GM12874 (cell line): Measurements from ENCODE around the gene KDF1.

Source experiments
- TF ChIP-seq, protein P1 (sequence below): IDR thresholded peaks from 2 replicates; pipeline ENCODE4 v1.5.1; 2011; ENCODE audit warnings: low read depth, mild to moderate bottlenecking, control low read depth, low read length, moderate library complexity; ENCODE audit not compliant: insufficient read depth

Gene KDF1

DNA sequence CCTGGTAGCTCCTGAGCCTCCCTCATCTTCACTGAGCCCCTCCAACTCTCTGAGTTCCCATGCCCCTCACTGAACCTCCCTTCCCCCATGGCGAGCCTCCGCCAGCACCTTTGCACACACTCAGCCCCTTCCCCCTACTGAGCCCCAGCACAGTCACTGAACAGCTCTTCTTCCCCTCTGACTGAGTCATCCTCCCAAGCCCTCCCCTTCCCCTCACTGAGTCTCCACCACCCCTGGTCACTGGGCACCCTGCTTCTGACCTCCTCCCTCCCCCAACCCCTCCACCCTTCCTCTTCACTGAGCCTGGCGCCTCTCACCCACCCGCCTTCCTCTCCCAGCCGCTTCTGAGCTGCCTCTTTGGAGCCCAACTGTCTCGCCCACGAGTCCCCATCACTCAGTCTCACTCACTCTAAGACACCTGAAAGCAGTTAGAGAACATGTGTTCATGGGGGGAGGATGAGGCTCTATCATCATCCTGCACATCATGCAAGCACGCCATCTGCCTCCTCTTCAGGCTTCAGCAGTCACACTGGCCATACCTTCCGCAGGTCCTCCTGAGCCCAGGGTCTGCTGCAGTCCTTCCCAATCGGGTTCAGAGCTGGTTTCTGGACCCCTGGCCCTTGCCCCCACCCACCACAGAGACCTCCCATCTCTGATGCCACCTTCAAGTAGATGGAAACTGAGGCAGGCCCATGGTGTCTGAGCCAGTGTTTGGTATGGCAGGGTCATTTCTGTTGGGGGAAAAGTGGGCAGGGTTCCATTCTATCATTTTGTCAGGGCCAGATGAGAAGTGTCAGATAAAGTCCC lies 31.2 kb upstream of the KDF1 start:
- TF ChIP-seq, protein P1, sequence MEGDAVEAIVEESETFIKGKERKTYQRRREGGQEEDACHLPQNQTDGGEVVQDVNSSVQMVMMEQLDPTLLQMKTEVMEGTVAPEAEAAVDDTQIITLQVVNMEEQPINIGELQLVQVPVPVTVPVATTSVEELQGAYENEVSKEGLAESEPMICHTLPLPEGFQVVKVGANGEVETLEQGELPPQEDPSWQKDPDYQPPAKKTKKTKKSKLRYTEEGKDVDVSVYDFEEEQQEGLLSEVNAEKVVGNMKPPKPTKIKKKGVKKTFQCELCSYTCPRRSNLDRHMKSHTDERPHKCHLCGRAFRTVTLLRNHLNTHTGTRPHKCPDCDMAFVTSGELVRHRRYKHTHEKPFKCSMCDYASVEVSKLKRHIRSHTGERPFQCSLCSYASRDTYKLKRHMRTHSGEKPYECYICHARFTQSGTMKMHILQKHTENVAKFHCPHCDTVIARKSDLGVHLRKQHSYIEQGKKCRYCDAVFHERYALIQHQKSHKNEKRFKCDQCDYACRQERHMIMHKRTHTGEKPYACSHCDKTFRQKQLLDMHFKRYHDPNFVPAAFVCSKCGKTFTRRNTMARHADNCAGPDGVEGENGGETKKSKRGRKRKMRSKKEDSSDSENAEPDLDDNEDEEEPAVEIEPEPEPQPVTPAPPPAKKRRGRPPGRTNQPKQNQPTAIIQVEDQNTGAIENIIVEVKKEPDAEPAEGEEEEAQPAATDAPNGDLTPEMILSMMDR, result no peak

DNA sequence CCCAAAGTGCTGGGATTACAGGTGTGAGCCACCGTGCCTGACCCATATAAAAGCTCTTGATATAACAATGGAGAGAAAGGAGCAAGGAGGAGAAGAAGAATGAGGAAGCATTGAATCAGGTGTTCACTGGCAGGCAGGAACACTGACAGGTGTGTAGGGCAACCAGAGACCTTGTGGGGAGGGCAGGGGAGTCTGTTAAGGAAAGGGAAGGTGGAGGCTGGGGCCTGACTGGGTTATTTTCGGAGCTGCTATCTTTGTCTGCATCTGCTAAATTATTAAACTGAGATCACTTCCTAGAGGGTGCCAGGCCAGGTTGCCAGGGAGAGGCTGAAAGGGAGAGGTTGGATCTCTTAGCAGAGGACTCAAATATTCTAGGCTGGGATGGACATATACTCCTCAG lies 26.4 kb upstream of the KDF1 start:
- TF ChIP-seq, protein P1, result no peak

DNA sequence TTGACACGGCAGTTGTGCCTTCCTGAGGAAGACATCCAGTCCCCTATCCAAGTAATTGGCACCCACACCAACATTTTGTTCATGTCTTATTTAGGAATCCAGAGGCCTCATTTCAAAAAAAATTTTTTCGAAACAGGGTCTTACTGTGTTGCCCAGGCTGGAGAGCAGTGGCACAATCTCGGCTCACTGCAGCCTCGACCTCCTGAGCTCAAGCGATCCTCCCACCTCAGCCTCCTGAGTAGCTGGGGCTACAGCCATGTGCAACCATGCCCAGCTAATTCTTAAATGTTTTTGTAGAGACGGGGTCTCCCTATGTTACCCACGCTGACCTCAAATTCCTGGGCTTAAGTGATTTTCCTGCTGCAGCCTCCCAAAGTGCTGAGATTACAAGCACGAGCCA lies 24.0 kb upstream of the KDF1 start:
- TF ChIP-seq, protein P1, result no peak

DNA sequence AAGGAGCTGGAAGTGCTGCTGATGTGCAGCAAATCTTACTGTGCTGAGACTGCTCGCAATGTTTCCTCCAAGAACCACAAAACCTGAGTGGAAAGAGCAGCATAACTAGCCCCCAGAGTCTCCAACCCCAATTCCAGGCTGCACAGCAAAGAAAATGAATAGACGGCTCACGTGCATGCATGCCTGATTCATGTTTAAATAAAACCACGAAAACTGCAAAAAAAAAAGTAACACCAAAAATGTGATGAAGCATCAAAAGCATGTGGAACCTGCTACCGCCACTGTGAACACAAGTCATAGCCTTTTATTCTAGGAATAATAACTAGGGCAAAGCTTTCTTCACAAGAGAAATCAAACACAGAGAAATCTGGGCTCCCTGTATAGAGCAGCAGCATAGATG lies 23.6 kb upstream of the KDF1 start:
- TF ChIP-seq, protein P1, result no peak

DNA sequence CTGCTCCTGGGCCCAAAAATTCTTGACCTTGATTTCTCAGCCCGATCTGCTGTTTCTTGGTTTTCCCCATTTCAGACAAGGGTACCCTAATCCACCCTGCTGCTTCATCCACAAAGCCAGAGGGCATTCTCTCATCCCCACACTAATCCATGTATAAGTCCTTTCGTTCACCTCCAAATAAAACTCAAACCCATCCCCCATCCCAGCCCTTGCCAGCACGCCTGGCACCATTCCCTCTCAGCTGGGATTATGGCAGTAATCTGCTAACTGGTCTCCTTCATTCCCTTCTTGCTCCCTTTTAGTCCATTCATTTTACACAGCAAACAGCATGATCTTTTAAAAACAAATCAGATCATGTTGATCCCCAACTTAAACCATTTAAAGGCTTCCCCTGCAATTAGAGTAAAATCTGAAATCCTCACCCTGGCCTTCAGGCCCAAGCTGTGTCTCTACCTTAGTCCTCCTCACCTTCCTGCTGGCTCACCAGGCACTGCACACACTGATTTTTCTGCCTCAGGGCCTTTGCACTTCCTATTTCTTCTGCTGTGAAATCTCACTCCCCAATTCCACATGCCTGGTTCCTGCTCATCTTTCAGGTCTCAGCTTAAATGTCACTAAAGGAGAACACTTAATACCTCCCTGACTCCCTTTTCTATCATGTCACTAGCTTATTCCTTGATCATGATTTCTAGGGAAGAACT lies 21.0 kb upstream of the KDF1 start:
- TF ChIP-seq, protein P1, result no peak

DNA sequence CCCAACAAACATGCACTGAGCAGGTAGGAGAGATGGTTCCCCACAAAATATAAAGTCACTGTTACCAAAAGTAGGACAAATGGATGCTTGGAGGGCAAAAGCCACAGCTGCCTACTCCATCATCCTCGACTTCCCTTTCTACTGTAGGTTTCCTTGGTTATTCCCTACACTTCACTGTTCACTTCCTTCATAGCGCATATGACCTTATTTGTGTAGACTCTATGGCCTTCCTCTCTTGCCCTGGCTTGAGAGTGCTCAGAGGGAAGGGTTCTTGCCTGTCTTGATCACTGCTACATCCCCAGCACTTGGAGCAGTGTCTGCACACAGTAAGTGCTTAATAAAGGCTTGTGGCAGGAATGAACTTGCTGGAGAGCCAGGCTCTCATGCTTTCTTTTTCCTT lies 18.6 kb upstream of the KDF1 start:
- TF ChIP-seq, protein P1, result no peak

DNA sequence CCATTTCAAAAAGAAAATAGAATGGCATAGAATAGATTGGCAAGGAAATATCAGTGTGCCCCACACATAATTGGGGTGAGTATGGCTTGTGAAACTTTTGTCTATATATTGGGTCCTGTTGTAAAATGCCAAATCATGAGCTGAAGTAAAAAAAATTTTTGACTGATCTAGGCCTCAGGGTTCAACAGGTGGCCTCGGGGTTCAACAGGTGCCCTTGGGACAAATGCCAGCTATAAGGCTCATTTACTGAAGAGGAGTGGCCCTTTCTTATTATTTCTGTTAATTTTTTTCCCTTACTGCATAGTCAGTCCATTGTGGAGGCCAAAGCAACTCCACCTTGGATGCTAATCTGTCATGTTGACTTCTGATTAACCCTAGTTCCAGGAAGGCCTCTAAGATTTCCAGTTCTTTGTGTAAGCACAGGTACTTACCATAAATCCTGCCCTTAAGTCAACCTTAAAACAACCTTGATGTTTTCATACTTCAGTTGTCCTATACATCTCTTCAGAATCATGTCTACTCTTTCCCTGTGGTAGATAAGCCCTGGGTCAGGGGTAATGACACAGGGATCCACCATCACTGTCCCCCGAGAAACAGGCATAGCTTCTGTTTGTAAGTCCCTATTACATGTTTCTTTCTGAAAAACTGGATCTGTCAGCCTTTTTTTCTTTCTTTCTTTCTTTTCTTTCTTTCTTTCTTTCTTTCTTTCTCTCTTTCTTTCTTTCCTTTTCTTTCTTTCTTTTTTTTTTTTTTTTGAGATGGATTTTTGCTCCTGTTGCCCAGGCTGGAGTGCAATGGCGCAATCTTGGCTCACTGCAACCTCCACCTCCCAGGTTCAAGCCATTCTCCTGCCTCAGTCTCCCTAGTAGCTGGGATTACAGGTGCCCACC lies 16.6 kb upstream of the KDF1 start:
- TF ChIP-seq, protein P1, result no peak
